ENCODE results near the gene TRNAU1AP. TPM values are rescaled to one million over a fixed set of nuclear protein-coding genes. Genes with fewer than 3 reads are reported as not detected.

Gene TRNAU1AP
- total and polyA plus RNA-seq, 2 of the 13 experiments (the other 11 are each of a cell fraction or from before 2014, with no cell fraction given): 29.0 to 42.9 TPM

DNA sequence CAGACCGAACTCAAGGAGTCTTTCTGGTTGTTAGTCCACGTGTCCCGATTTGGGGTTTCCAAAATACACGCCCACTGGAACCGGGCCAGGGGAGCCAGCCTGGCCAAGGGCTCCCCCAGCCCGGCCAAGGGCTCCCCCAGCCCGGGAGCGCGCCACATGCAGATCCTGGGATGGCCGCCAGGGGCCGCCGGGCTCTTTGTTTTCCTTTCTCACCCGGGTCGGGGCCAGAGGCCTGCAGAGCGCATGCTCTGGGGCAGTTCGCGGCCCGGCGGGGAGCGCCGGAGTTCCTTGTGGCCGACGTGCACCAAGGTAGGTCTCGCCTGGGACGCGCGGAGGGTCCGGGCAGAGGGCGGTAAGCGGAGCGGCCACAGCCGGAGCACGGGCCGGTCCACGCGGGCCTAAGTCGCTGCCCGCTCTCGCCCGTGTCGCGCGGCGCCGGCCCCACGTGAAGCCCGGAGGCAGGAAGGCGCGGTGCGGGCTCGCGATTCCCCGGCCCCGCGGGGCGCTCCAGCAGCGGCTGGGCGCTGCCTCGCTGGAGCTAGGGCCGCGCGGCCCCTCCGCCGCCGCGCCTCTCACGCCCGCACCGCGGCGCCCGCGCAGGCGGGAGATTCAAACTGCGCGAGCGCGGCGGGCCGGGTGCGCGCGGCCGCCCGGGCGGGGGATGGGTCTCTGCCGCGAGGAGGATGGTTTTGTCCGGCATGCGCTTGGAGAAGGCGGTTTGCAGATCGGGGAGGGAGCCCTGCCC, 34.7 kb upstream of the TRNAU1AP start (continued):
- TF ChIP-seq SYNCRIP (IDR thresholded peaks at IDR 0.05; ENCODE audit: insufficient read depth, low read depth, low read length): no peak
- peak; percentile 71; the same call in 1 of the 2 replicates for TF ChIP-seq TOE1 (CRISPR knock-in tag; IDR thresholded peaks at IDR 0.05)
- TF ChIP-seq, protein P1, sequence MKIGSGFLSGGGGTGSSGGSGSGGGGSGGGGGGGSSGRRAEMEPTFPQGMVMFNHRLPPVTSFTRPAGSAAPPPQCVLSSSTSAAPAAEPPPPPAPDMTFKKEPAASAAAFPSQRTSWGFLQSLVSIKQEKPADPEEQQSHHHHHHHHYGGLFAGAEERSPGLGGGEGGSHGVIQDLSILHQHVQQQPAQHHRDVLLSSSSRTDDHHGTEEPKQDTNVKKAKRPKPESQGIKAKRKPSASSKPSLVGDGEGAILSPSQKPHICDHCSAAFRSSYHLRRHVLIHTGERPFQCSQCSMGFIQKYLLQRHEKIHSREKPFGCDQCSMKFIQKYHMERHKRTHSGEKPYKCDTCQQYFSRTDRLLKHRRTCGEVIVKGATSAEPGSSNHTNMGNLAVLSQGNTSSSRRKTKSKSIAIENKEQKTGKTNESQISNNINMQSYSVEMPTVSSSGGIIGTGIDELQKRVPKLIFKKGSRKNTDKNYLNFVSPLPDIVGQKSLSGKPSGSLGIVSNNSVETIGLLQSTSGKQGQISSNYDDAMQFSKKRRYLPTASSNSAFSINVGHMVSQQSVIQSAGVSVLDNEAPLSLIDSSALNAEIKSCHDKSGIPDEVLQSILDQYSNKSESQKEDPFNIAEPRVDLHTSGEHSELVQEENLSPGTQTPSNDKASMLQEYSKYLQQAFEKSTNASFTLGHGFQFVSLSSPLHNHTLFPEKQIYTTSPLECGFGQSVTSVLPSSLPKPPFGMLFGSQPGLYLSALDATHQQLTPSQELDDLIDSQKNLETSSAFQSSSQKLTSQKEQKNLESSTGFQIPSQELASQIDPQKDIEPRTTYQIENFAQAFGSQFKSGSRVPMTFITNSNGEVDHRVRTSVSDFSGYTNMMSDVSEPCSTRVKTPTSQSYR (CRISPR knock-in tag; IDR thresholded peaks at IDR 0.05; ENCODE audit: borderline replicate concordance): 0 out of 2 replicates have a peak, but pooled peaks have one; percentile 21
- peak; percentile 41; the same call in 1 of the 2 replicates for TF ChIP-seq ISL2 (CRISPR knock-in tag; IDR thresholded peaks at IDR 0.05)
- TF ChIP-seq SAFB2 (CRISPR knock-in tag; IDR thresholded peaks at IDR 0.05; ENCODE audit: borderline replicate concordance, low read depth): peak; percentile 59; the same call in 1 of the 2 replicates
- no peak for TF ChIP-seq ZNF781 (CRISPR knock-in tag; IDR thresholded peaks at IDR 0.05; ENCODE audit: borderline replicate concordance, not compliant biosample characterization)
- peak; percentile 77; the same call in 1 of the 2 replicates for TF ChIP-seq SIN3A (IDR thresholded peaks at IDR 0.05; ENCODE audit: borderline replicate concordance, low read depth, low read length)
- TF ChIP-seq, protein P2, sequence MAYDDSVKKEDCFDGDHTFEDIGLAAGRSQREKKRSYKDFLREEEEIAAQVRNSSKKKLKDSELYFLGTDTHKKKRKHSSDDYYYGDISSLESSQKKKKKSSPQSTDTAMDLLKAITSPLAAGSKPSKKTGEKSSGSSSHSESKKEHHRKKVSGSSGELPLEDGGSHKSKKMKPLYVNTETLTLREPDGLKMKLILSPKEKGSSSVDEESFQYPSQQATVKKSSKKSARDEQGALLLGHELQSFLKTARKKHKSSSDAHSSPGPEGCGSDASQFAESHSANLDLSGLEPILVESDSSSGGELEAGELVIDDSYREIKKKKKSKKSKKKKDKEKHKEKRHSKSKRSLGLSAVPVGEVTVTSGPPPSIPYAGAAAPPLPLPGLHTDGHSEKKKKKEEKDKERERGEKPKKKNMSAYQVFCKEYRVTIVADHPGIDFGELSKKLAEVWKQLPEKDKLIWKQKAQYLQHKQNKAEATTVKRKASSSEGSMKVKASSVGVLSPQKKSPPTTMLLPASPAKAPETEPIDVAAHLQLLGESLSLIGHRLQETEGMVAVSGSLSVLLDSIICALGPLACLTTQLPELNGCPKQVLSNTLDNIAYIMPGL (CRISPR knock-in tag; IDR thresholded peaks at IDR 0.05; ENCODE audit: borderline replicate concordance in 1 of 2, low read depth in 1 of 2): peak; percentile 70 to 91
- TF ChIP-seq FOSL2 (CRISPR knock-in tag; IDR thresholded peaks at IDR 0.05): peak; percentile 41; the same call in 1 of the 2 replicates
- TF ChIP-seq, protein P3, sequence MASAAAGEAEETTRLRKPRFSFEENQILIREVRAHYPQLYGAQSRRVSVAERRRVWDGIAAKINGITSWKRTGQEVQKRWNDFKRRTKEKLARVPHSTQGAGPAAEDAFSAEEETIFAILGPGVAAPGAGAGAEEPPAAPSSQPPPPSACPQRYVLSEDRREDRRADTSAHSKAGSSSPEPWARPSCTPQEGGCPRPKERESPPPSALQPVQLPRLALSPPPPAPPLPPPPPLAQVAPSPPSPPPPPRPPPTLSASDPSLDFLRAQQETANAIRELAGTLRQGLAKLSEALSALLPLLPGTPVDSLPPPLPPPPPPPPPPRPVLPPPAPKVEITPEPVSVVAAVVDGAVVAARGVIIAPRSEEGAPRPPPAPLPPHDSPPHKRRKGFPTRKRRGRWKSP (CRISPR knock-in tag; IDR thresholded peaks at IDR 0.05): peak; percentile 29
- no peak for TF ChIP-seq TCF7 (IDR thresholded peaks at IDR 0.05; ENCODE audit: low read depth)
- peak; percentile 48; the same call in 1 of the 2 replicates for TF ChIP-seq MIXL1 (CRISPR knock-in tag; IDR thresholded peaks at IDR 0.05)
- TF ChIP-seq FOXA3 (CRISPR knock-in tag; IDR thresholded peaks at IDR 0.05): peak; percentile 61
- TF ChIP-seq, protein P4, sequence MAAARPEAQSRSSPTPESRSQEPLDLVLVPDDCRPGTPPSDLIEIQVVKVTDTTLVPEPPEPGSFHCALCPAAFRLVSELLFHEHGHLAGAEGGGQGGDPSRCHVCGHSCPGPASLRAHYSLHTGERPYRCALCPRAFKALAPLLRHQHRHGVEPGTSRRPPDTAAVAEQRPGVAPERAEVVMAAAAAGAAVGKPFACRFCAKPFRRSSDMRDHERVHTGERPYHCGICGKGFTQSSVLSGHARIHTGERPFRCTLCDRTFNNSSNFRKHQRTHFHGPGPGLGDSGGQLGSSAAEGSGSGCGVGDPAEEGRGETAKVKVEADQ (CRISPR knock-in tag; IDR thresholded peaks at IDR 0.05; ENCODE audit: borderline replicate concordance): no peak
